Measurements from ENCODE around the gene ZBTB46. TPM values are rescaled to one million over a fixed set of nuclear protein-coding genes. Genes with fewer than 3 reads are reported as not detected.
A peak's percentile ranks its signal among the peaks of the same experiment; 100 is the strongest.

Gene ZBTB46
- total RNA-seq, 1 donor from 2014 or later = 1.1 TPM

DNA sequence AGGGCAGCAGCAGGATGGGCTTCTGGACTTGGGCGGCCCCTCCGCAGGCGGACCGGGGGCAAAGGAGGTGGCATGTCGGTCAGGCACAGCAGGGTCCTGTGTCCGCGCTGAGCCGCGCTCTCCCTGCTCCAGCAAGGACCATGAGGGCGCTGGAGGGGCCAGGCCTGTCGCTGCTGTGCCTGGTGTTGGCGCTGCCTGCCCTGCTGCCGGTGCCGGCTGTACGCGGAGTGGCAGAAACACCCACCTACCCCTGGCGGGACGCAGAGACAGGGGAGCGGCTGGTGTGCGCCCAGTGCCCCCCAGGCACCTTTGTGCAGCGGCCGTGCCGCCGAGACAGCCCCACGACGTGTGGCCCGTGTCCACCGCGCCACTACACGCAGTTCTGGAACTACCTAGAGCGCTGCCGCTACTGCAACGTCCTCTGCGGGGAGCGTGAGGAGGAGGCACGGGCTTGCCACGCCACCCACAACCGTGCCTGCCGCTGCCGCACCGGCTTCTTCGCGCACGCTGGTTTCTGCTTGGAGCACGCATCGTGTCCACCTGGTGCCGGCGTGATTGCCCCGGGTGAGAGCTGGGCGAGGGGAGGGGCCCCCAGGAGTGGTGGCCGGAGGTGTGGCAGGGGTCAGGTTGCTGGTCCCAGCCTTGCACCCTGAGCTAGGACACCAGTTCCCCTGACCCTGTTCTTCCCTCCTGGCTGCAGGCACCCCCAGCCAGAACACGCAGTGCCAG is 134.3 kb downstream of the ZBTB46 start, which contains the start of gene TNFRSF6B:
TNFRSF6B (plus strand) TSS at position 25 of the 729 bp plus-strand sequence; CDS start at position 141, 116 bp downstream.
- no peak for DNase-seq (ENCODE audit: low spot score)
- Mint-ChIP-seq H3K36me3 (ENCODE audit: low read depth) (peaks cover 5% of the 10 kb centered on the region), H3K4me3 (no peak within 1 kb of the TSS), H3K27ac (no peak within 1 kb of the TSS), H3K27me3 (ENCODE audit: insufficient read depth) (peaks cover 2% of the 10 kb centered on the region), H3K4me1 (ENCODE audit: low read depth) (no peaks in the 10 kb centered on the region), H3K9me3 (no peaks in the 10 kb centered on the region)
- intact Hi-C loops (cut with micrococcal nuclease) = no loop called here

- Mint-ChIP-seq H3K9me3 (no peaks in the 10 kb centered on the region), H3K4me3 (no peak overlapping the region), H3K4me1 (ENCODE audit: low read depth) (no peaks in the 10 kb centered on the region), H3K27me3 (ENCODE audit: insufficient read depth) (peaks cover 2% of the 10 kb centered on the region), H3K36me3 (ENCODE audit: low read depth) (peaks cover 9% of the 10 kb centered on the region), H3K27ac (no peak overlapping the region)
- intact Hi-C loops (cut with micrococcal nuclease) = no loop called here
- DNase-seq (ENCODE audit: low spot score) = no peak
Measured at GRCh38 chr20:63696306-63696627, 134.8 kb downstream of the ZBTB46 start.

GRCh38 chr20:63695424-63696305 is 135.4 kb downstream of the ZBTB46 start:
- intact Hi-C loops (cut with micrococcal nuclease) = no loop called here

DNA sequence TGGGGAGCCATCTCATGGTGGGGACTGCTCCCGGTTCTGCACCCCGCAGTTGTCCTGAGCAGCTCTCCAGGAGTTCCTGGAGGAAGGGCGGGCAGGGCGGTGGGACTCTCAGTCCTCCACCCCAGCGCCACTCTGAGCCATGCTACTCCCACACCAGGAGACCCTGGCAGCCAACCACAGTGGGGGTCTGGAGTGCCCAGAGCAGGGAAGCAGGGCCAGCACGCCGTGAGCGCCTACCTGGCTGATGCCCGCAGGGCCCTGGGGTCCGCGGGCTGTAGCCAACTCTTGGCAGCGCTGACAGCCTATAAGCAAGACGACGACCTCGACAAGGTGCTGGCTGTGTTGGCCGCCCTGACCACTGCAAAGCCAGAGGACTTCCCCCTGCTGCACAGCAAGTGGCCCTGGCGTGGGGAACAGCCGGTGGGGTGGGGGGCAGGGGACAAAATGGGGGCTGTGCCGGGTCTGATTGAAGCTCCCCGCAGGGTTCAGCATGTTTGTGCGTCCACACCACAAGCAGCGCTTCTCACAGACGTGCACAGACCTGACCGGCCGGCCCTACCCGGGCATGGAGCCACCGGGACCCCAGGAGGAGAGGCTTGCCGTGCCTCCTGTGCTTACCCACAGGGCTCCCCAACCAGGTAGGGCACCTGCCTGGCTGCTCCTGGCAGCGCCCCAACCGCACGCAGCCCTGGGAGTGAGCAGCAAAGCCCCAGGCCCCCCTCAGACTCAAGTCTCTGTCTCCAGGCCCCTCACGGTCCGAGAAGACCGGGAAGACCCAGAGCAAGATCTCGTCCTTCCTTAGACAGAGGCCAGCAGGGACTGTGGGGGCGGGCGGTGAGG is 136.3 kb downstream of the ZBTB46 start:
- Mint-ChIP-seq H3K27ac (no peak overlapping the region), H3K4me3 (no peak overlapping the region)

More at GRCh38 chr20:63695424-63696305, 135.4 kb downstream of the ZBTB46 start:
- no peaks in the 10 kb centered on the region for H3K4me1 Mint-ChIP-seq (ENCODE audit: low read depth)
- peaks cover 2% of the 10 kb centered on the region for H3K27me3 Mint-ChIP-seq (ENCODE audit: insufficient read depth)
- no peak overlapping the region for H3K4me3 Mint-ChIP-seq
- no peaks in the 10 kb centered on the region for H3K9me3 Mint-ChIP-seq
- no peak overlapping the region for H3K27ac Mint-ChIP-seq
- H3K36me3 Mint-ChIP-seq (ENCODE audit: low read depth) = peaks cover 9% of the 10 kb centered on the region
- no peak for DNase-seq (ENCODE audit: low spot score)

GRCh38 chr20:63693733-63694583 is 137.1 kb downstream of the ZBTB46 start:
- H3K4me1 Mint-ChIP-seq (ENCODE audit: low read depth) = no peaks in the 10 kb centered on the region
- no peak overlapping the region for H3K4me3 Mint-ChIP-seq
- peaks cover 9% of the 10 kb centered on the region for H3K36me3 Mint-ChIP-seq (ENCODE audit: low read depth)
- DNase-seq (ENCODE audit: low spot score) = no peak
- peak overlapping the region; percentile 81 for H3K27ac Mint-ChIP-seq
- H3K9me3 Mint-ChIP-seq = no peaks in the 10 kb centered on the region
- peaks cover 2% of the 10 kb centered on the region for H3K27me3 Mint-ChIP-seq (ENCODE audit: insufficient read depth)
- intact Hi-C loops (cut with micrococcal nuclease) = no loop called here

More for the DNA sequence above, 136.3 kb downstream of the ZBTB46 start:
- no peak for DNase-seq (ENCODE audit: low spot score)
- H3K36me3 Mint-ChIP-seq (ENCODE audit: low read depth) = peaks cover 9% of the 10 kb centered on the region
- H3K4me1 Mint-ChIP-seq (ENCODE audit: low read depth) = no peaks in the 10 kb centered on the region
- H3K27me3 Mint-ChIP-seq (ENCODE audit: insufficient read depth) = peaks cover 2% of the 10 kb centered on the region
- intact Hi-C loops (cut with micrococcal nuclease) = no loop called here
- H3K9me3 Mint-ChIP-seq = no peaks in the 10 kb centered on the region

Other genes starting within 250 kb of the ZBTB46 start
- gene GMEB2, start 204.2 kb downstream of the ZBTB46 start, total RNA-seq = 13.4 and 13.7 TPM in 2 replicates
- 5.3 and 5.5 TPM in 2 replicates for gene STMN3, start 177.8 kb downstream of the ZBTB46 start, total RNA-seq
- 54.4 and 55.5 TPM in 2 replicates for gene RTEL1, start 173.0 kb downstream of the ZBTB46 start, total RNA-seq
- gene TNFRSF6B, start 134.6 kb downstream of the ZBTB46 start, total RNA-seq = not detected in 2 replicates
- gene ARFRP1, start 123.3 kb downstream of the ZBTB46 start, total RNA-seq = 71.8 and 73.5 TPM in 2 replicates
- 34.5 and 36.7 TPM in 2 replicates for gene ZGPAT, start 123.2 kb downstream of the ZBTB46 start, total RNA-seq
- 12.1 TPM in 2 replicates for gene LIME1, start 94.6 kb downstream of the ZBTB46 start, total RNA-seq
- gene SLC2A4RG, start 91.5 kb downstream of the ZBTB46 start, total RNA-seq = 34.7 and 38.3 TPM in 2 replicates
- gene ABHD16B, start 30.2 kb upstream of the ZBTB46 start, total RNA-seq = not detected in 2 replicates
- gene TPD52L2, start 34.0 kb upstream of the ZBTB46 start, total RNA-seq = 65.9 and 73.2 TPM in 2 replicates
- 47.5 and 48.2 TPM in 2 replicates for gene DNAJC5, start 63.9 kb upstream of the ZBTB46 start, total RNA-seq
- gene UCKL1, start 125.2 kb upstream of the ZBTB46 start, total RNA-seq = 48.7 and 49.3 TPM in 2 replicates
- 28.0 and 28.3 TPM in 2 replicates for gene ZNF512B, start 138.7 kb upstream of the ZBTB46 start, total RNA-seq
- 29.4 and 34.9 TPM in 2 replicates for gene SAMD10, start 148.4 kb upstream of the ZBTB46 start, total RNA-seq
- 82.3 and 83.6 TPM in 2 replicates for gene PRPF6, start 149.9 kb upstream of the ZBTB46 start, total RNA-seq
- gene C20orf204, start 204.9 kb upstream of the ZBTB46 start, total RNA-seq = 5.4 and 6.1 TPM in 2 replicates
- gene SOX18, start 218.4 kb upstream of the ZBTB46 start, total RNA-seq = 1.3 TPM in 2 replicates
- 33.8 TPM in 2 replicates for gene TCEA2, start 231.9 kb upstream of the ZBTB46 start, total RNA-seq
- gene RGS19, start 248.3 kb upstream of the ZBTB46 start, total RNA-seq = 54.7 and 55.9 TPM in 2 replicates
- 0.16 and 0.20 TPM in 2 replicates for gene OPRL1, start 248.8 kb upstream of the ZBTB46 start, total RNA-seq

Data from activated T-helper 1 cell treated with anti-CD3 and anti-CD28 coated beads, Interleukin-12 subunit alpha, Interleukin-12 subunit beta, Interleukin-2, Interleukin-4 antibody, amounts not matched to agents 30 ng/mL and 10 ng/mL and 1 ng/mL, durations not matched to agents 14 hours and 24 hours and 36 hours (primary cell).